Immature natural killer cell (primary cell): ENCODE measurements around the gene POLR3E. TPM values are rescaled to one million over a fixed set of nuclear protein-coding genes. Genes with fewer than 3 reads are reported as not detected.

Experiments
- DNase-seq, 3 donors: peaks; one replicate each; pipeline ENCODE4 v3.0.0; 2022; ENCODE audit warnings: mixed read lengths in 1 of 3
- H3K27ac Mint-ChIP-seq, 6 donors: one replicate each; pipeline ENCODE4 v1.8.0; 2020; ENCODE audit warnings: mixed read lengths in 6 of 6, mild to moderate bottlenecking in 5 of 6, inconsistent platforms in 4 of 6, moderate library complexity in 3 of 6
- H3K27me3 Mint-ChIP-seq, 3 donors: one replicate each; pipeline ENCODE4 v1.8.0; 2020 to 2021; ENCODE audit warnings: low read depth in 3 of 3, mild to moderate bottlenecking in 3 of 3, mixed read lengths in 3 of 3, moderate library complexity in 3 of 3, inconsistent platforms in 1 of 3
- H3K36me3 Mint-ChIP-seq, 3 donors: one replicate each; pipeline ENCODE4 v1.8.0; 2020; ENCODE audit warnings: mixed read lengths in 3 of 3, inconsistent platforms in 2 of 3, mild to moderate bottlenecking in 2 of 3
- H3K4me1 Mint-ChIP-seq, 2 donors: one replicate each; pipeline ENCODE4 v1.8.0; 2020; ENCODE audit warnings: inconsistent platforms in 2 of 2, mild to moderate bottlenecking in 2 of 2, mixed read lengths in 2 of 2, moderate library complexity in 1 of 2
- H3K4me3 Mint-ChIP-seq, 5 donors: one replicate each; pipeline ENCODE4 v1.8.0; 2020; ENCODE audit warnings: mild to moderate bottlenecking in 5 of 5, mixed read lengths in 5 of 5, inconsistent platforms in 3 of 5, moderate library complexity in 3 of 5
- H3K9me3 Mint-ChIP-seq, 6 donors: one replicate each; pipeline ENCODE4 v1.8.0; 2020; ENCODE audit warnings: mild to moderate bottlenecking in 6 of 6, mixed read lengths in 6 of 6, inconsistent platforms in 4 of 6, moderate library complexity in 3 of 6
- polyA plus RNA-seq, 3 donors: library from polyadenylated mRNA; unstranded; fragments of 300-500 nt; fragmentation: Illumina TruSeq; gene quantifications; one replicate each; pipeline ENCODE4 v1.2.3, GENCODE V29; 2021

POLR3E gene, protein sequence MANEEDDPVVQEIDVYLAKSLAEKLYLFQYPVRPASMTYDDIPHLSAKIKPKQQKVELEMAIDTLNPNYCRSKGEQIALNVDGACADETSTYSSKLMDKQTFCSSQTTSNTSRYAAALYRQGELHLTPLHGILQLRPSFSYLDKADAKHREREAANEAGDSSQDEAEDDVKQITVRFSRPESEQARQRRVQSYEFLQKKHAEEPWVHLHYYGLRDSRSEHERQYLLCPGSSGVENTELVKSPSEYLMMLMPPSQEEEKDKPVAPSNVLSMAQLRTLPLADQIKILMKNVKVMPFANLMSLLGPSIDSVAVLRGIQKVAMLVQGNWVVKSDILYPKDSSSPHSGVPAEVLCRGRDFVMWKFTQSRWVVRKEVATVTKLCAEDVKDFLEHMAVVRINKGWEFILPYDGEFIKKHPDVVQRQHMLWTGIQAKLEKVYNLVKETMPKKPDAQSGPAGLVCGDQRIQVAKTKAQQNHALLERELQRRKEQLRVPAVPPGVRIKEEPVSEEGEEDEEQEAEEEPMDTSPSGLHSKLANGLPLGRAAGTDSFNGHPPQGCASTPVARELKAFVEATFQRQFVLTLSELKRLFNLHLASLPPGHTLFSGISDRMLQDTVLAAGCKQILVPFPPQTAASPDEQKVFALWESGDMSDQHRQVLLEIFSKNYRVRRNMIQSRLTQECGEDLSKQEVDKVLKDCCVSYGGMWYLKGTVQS
- 10 to 100 TPM in 1 of 3 donors, 1 to 10 TPM in 2; 2.9 to 21.5 (median 6.9) TPM for polyA plus RNA-seq

DNA sequence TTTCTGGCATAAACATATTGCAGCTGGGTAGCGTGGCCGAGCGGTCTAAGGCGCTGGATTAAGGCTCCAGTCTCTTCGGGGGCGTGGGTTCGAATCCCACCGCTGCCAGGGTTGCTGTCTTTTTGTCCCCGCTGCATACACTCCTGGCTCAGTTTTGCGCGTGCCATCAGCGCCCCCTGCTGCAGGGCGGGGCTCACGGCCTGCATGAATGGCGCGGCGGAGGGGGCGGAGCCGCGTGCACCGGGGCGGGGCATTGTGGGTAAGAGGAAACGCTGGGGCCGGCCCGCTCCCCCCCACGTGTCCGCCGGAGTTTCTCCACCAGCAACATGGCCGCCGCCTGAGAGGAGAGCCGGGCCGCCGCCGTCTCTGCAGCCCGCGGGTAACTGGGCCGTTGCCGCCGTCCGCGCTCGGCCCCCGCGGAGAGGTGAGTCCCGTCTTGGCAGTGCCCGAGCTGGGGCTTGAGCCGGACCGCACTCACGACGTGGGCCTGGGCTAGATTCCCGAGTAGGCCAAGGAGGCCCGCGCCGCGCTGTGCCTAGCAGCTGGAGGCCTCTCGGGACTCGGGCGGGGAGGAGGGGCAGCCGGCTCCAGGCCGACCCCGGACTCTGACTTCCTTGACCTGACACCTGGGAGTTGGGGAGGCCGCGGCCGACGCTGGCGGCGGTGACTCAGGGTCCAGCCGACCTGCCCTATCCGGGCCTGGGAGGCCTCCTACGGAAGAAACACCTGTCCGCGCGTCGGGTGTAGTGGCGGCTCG is at the start of gene POLR3E:
POLR3E (plus strand) TSS at position 296 of the 757 bp plus-strand sequence. CDS start 5,560 bp downstream, outside the sequence.
- peaks cover 22 to 31% (median 29%) of the 10 kb centered on the region in 3 donors for H3K27me3 Mint-ChIP-seq
- H3K4me1 Mint-ChIP-seq, result peaks cover 38 to 52% of the 10 kb centered on the region in 2 donors
- DNase-seq, result peak; percentile 100
- peaks cover 0 to 3% (median 0%) of the 10 kb centered on the region in 6 donors for H3K9me3 Mint-ChIP-seq
- H3K27ac Mint-ChIP-seq, result peak within 1 kb of the TSS; percentile 97 to 100 (median 99)
- peak within 1 kb of the TSS; percentile 91 to 99 (median 94) for H3K4me3 Mint-ChIP-seq
- H3K36me3 Mint-ChIP-seq, result peaks cover 0 to 4% (median 4%) of the 10 kb centered on the region in 3 donors

DNA sequence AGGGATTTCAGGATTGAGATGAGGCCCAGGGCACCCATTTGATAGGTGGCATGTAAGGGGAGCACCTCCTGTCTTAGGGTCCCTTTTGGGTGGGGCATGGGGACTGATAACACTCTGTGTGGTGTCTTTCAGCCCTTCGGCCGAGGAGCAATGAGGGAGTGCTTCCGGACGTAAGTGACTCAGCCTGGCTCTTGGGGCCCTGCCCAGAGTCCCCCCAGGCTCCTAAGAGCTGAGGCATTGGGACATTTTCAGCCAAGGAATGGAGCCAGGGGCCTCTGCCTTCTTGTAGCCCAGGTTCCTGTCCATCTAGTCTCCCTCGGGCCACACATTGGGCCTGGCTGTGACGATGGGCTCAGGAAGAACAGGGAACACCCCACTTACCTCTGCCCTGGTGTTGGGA is 46.7 kb upstream of the POLR3E start:
- Mint-ChIP-seq H3K9me3 (no peaks in the 10 kb centered on the region), H3K27me3 (peaks cover 0 to 3% (median 0%) of the 10 kb centered on the region in 3 donors), H3K4me3 (no peak overlapping the region), H3K4me1 (peaks cover 17 to 20% of the 10 kb centered on the region in 2 donors), H3K27ac (peak overlapping the region in 1 of 6 donors; percentile 40), H3K36me3 (peaks cover 10 to 20% (median 12%) of the 10 kb centered on the region in 3 donors)
- no peak for DNase-seq

DNA sequence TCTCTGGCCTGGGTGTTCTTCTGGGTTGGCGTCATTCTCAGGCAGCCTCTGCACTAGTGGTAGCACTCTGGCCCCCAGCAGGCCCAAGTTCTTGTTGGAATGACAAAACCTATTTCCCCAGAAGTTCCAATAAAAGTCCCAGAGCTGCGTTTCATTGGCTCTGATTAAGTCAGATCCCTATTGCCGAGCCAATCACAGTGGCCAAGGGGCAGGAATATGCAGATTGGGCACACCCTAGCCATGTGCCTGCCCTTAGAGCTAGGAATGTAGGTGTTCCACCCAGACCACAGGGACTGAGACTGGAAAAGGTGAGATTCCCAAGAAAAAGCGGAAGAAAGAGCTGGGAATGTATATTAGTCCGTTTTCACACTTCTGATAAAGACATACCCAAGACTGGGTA is 44.9 kb upstream of the POLR3E start:
- H3K36me3 Mint-ChIP-seq, result peaks cover 12 to 26% (median 15%) of the 10 kb centered on the region in 3 donors

DNA sequence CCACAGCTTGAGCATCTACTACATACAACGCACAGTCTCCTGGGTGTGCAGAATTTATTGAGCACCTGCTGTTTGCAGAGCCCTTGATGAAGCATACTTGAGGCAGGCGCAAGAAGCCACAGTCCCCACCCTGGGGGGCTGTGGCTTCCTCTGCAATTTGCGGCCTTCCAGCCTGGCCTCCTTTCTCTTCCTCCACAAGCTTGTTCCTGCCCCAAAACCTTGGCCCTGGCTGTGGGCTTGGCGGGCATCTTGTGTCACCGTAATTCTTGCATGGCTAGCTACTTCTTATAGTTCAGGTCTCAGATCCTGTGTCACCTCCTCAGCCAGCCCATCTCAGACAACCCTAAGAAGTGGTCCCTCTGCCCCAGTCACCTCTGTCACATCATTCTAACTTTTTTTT is 43.9 kb upstream of the POLR3E start:
- Mint-ChIP-seq H3K27ac (peak overlapping the region; percentile 64 to 85 (median 80)), H3K4me1 (peaks cover 17 to 20% of the 10 kb centered on the region in 2 donors), H3K9me3 (no peaks in the 10 kb centered on the region), H3K4me3 (peak overlapping the region; percentile 54 to 75 (median 71)), H3K27me3 (peaks cover 0 to 3% (median 0%) of the 10 kb centered on the region in 3 donors), H3K36me3 (peaks cover 8 to 29% (median 16%) of the 10 kb centered on the region in 3 donors)
- DNase-seq, result peak in 1 of 3 donors; percentile 6

More for the DNA sequence above, 44.9 kb upstream of the POLR3E start:
- Mint-ChIP-seq H3K27ac (peak overlapping the region in 3 of 6 donors; percentile 23 to 67 (median 64)), H3K4me1 (peaks cover 17 to 20% of the 10 kb centered on the region in 2 donors), H3K9me3 (no peaks in the 10 kb centered on the region), H3K4me3 (peak overlapping the region in 2 of 5 donors; percentile 4 to 64), H3K27me3 (peaks cover 0 to 3% (median 0%) of the 10 kb centered on the region in 3 donors)
- DNase-seq, result no peak

DNA sequence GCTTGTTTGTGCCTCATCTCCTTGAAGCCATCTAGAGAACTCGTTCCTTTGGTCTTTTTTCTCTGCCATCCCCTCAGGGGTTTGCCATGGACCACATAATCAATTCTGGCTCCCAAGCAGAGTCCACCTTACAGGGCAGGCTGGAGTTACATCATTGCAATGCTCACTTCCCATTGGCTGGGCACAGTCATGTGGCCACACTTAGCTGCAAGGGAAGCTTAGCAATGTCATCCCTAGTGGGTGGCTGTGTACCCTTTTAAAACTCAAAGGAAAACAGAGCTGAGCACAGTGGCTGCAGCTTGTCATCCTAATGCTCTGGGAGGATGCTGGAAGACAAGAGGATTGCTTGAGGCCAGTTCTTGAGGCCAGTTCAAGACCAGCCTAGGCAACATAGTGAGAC is 41.9 kb upstream of the POLR3E start:
- peaks cover 21% of the 10 kb centered on the region in 2 donors for H3K4me1 Mint-ChIP-seq
- H3K27ac Mint-ChIP-seq, result peak overlapping the region in 2 of 6 donors; percentile 17 to 30
- DNase-seq, result no peak
- H3K9me3 Mint-ChIP-seq, result no peaks in the 10 kb centered on the region
- peaks cover 0 to 5% (median 0%) of the 10 kb centered on the region in 3 donors for H3K27me3 Mint-ChIP-seq
- peaks cover 9 to 34% (median 28%) of the 10 kb centered on the region in 3 donors for H3K36me3 Mint-ChIP-seq
- H3K4me3 Mint-ChIP-seq, result no peak overlapping the region

DNA sequence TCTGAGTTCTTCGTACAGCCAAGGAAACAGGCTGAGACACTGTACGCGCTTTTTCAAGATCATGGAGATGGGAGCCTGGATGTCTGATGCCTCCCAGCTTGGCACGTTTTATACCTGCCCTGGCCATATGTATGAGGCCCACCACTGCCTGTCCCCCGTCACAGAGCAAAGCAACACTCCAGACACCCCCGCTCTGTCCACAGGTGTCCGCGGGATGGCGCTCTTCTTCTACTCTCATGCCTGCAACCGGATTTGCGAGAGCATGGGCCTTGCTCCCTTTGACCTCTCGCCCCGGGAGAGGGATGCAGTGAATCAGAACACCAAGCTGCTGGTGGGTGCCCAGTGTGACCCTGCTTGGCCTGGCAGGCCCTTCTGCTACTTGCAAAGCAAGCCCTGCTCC is 39.8 kb upstream of the POLR3E start:
- DNase-seq, result no peak
- peaks cover 31 to 35% of the 10 kb centered on the region in 2 donors for H3K4me1 Mint-ChIP-seq
- peaks cover 9 to 37% (median 28%) of the 10 kb centered on the region in 3 donors for H3K36me3 Mint-ChIP-seq
- no peaks in the 10 kb centered on the region for H3K9me3 Mint-ChIP-seq
- no peak overlapping the region for H3K4me3 Mint-ChIP-seq
- H3K27ac Mint-ChIP-seq, result no peak overlapping the region
- H3K27me3 Mint-ChIP-seq, result peaks cover 0 to 7% (median 0%) of the 10 kb centered on the region in 3 donors

DNA sequence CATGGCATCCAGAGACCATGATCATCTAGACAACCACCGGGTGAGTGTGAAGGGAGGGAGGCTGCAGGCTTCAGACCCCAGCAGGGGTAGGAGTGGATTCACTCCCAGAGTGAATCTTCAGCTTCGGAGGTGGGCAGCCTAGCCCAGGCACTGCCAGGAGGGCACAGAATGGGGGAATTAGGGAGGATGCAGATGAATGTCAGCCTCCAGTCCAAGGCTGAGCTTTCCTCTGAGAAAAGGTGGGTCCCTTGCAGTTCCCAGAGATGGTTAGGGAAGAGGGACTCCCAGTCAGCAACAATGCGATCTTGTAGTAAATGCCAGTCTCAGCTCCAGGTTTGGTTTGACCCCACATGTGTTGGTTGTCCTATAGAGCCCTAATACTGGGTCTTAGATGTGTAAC is 36.7 kb upstream of the POLR3E start:
- Mint-ChIP-seq H3K4me3 (peak overlapping the region in 2 of 5 donors; percentile 10 to 53), H3K27ac (peak overlapping the region in 5 of 6 donors; percentile 32 to 70 (median 40)), H3K36me3 (peaks cover 5 to 35% (median 24%) of the 10 kb centered on the region in 3 donors), H3K27me3 (peaks cover 0 to 7% (median 1%) of the 10 kb centered on the region in 3 donors), H3K4me1 (peaks cover 16 to 25% of the 10 kb centered on the region in 2 donors), H3K9me3 (no peaks in the 10 kb centered on the region)
- no peak for DNase-seq

DNA sequence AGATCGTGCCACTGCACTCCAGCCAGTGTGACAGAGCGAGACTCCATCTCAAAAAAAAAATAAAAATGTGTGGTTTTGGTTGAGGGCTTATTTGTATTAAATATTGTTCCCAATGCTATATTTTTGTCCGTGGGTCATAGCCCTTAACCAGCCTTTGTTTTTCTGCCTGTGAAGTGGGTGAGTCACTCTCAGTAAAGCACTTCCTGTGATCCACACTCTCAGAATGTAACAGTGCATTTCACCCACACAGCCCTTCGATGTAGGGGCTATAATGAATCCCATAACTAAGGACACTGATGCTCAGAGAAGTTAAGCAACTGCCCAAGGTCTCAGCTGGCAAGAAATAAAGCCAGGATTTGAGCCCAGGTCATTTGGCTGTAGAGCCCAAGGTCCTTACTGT is 34.7 kb upstream of the POLR3E start:
- Mint-ChIP-seq H3K27me3 (peaks cover 0 to 7% (median 1%) of the 10 kb centered on the region in 3 donors), H3K27ac (peak overlapping the region; percentile 47 to 88 (median 60)), H3K36me3 (peaks cover 4 to 34% (median 19%) of the 10 kb centered on the region in 3 donors), H3K9me3 (no peaks in the 10 kb centered on the region), H3K4me3 (peak overlapping the region in 2 of 5 donors; percentile 31 to 59), H3K4me1 (peaks cover 16 to 25% of the 10 kb centered on the region in 2 donors)
- peak in 2 of 3 donors; percentile 16 to 33 for DNase-seq

DNA sequence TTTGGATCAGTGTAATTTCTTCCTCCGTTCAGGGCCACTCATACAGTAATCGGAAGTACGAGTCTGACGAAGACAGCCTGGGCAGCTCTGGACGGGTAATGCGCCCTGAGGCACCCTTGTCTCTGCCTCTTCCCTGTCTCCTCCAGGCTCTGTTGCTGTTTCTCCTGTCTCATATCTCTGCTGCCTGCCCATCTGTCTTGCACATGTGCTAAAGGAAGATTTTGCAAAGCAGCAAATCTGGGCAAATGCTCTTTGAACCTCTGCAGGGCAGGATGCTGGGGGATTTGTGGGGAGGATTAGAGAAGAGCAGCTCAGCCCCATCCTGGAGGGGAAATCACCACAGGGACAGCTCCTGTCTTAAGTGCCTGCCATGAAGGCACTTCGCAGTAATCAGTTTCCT is 32.4 kb upstream of the POLR3E start:
- peaks cover 16 to 25% of the 10 kb centered on the region in 2 donors for H3K4me1 Mint-ChIP-seq
- H3K36me3 Mint-ChIP-seq, result peaks cover 6 to 21% (median 6%) of the 10 kb centered on the region in 3 donors
- peaks cover 0 to 7% (median 1%) of the 10 kb centered on the region in 3 donors for H3K27me3 Mint-ChIP-seq
- peak overlapping the region in 4 of 6 donors; percentile 14 to 82 (median 41) for H3K27ac Mint-ChIP-seq
- no peaks in the 10 kb centered on the region for H3K9me3 Mint-ChIP-seq
- no peak for DNase-seq
- no peak overlapping the region for H3K4me3 Mint-ChIP-seq

DNA sequence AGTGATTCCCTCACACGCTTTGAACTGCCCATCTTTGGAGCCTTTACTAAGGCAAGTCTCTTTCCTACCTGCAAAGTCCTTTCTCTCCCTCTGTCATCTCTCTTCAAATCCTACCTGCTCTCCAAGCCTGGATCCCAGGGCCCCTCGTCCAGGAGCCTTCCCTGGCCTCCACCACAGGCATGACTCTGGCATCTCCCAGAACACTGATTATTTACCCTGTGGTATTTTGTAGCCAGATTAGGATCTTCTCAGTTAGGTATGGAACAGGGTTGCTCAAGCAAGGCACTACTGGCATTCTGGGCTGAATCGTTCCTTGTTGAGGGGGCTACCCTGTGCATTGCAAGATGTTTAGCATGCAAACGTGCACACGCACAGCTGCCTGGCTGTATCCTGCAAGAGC is 31.9 kb upstream of the POLR3E start:
- H3K4me1 Mint-ChIP-seq, result peaks cover 14 to 23% of the 10 kb centered on the region in 2 donors
- no peak for DNase-seq
- H3K9me3 Mint-ChIP-seq, result no peaks in the 10 kb centered on the region
- peaks cover 6 to 22% (median 7%) of the 10 kb centered on the region in 3 donors for H3K36me3 Mint-ChIP-seq
- H3K27me3 Mint-ChIP-seq, result peaks cover 0 to 5% (median 1%) of the 10 kb centered on the region in 3 donors
- no peak overlapping the region for H3K4me3 Mint-ChIP-seq
- H3K27ac Mint-ChIP-seq, result peak overlapping the region in 4 of 6 donors; percentile 19 to 82 (median 50)

DNA sequence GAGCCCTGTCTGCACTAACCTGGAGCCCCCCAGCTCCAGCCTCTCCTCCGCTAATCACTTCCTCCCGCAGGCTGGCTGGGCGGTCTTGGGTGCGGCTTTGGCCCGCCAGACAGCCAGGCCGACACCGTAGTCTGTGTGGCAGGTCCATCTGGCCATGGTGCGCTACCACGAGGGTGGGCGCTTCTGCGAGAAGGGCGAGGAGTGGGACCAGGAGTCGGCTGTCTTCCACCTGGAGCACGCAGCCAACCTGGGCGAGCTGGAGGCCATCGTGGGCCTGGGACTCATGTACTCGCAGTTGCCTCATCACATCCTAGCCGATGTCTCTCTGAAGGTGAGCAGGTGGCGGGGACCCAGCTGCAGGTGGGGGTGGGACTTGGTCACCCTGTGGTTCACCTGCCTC is 30.7 kb upstream of the POLR3E start:
- H3K36me3 Mint-ChIP-seq, result peaks cover 10 to 22% (median 10%) of the 10 kb centered on the region in 3 donors
- H3K4me1 Mint-ChIP-seq, result peaks cover 9 to 18% of the 10 kb centered on the region in 2 donors
- H3K27ac Mint-ChIP-seq, result no peak overlapping the region

DNA sequence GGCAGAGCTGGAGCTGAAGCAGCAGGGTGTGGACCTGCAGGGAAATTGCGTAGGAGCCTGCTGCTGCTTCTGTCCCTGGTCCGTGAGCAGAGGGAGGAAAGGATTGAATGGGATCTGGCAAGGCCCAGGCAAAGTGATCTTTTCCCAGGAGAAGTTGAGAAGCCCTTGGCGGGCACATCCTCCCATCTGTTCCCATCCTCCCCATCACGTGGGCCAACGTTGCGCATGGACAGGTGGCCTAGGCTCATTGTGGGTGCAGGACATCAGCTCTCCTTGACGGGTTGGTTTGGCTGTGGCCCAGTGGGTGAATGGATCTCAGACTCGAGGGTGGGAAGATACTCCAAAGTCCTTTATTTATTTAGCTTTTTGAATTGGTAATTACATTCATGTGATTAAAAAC is 29.4 kb upstream of the POLR3E start:
- peaks cover 14 to 31% (median 14%) of the 10 kb centered on the region in 3 donors for H3K36me3 Mint-ChIP-seq
- DNase-seq, result no peak
- H3K4me3 Mint-ChIP-seq, result no peak overlapping the region
- no peak overlapping the region for H3K27ac Mint-ChIP-seq
- H3K27me3 Mint-ChIP-seq, result peaks cover 0 to 1% (median 0%) of the 10 kb centered on the region in 3 donors
- no peaks in the 10 kb centered on the region for H3K9me3 Mint-ChIP-seq
- peaks cover 2 to 6% of the 10 kb centered on the region in 2 donors for H3K4me1 Mint-ChIP-seq

More for the DNA sequence above, 30.7 kb upstream of the POLR3E start:
- DNase-seq, result no peak
- peaks cover 0 to 1% (median 0%) of the 10 kb centered on the region in 3 donors for H3K27me3 Mint-ChIP-seq
- no peak overlapping the region for H3K4me3 Mint-ChIP-seq
- no peaks in the 10 kb centered on the region for H3K9me3 Mint-ChIP-seq

DNA sequence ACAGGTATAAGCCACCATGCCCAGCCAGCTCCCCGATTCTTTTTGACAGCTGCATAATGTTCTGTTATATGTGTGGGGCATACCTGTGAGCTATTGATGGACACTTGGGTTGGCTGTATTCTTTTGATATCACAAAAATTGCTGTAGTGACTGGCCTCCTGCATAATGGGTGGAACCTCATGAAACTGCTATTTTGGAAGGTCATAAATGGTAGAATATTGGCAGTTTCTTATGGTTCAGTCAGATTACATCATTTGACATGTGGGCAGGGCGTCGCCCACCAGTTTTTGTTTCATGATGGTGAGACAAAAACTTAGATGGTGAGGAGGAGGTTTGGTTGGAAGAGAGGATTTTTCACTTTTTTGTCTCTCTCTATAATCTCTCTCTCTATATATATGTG is 26.7 kb upstream of the POLR3E start:
- peaks cover 2 to 6% of the 10 kb centered on the region in 2 donors for H3K4me1 Mint-ChIP-seq
- H3K4me3 Mint-ChIP-seq, result no peak overlapping the region
- no peak for DNase-seq
- H3K27ac Mint-ChIP-seq, result no peak overlapping the region
- peaks cover 14 to 34% (median 14%) of the 10 kb centered on the region in 3 donors for H3K36me3 Mint-ChIP-seq
- no peaks in the 10 kb centered on the region for H3K27me3 Mint-ChIP-seq
- no peaks in the 10 kb centered on the region for H3K9me3 Mint-ChIP-seq
